Mucosa of rectum (tissue), 2 donors: ENCODE measurements around the gene FOS.

Source experiments
- H3K27ac ChIP-seq, 2 donors: one replicate each; pipeline ENCODE4 v1.7.0; 2013; ENCODE audit warnings: inconsistent platforms in 2 of 2, low read depth in 2 of 2, low read length in 2 of 2
- H3K27me3 ChIP-seq, 2 donors: one replicate each; pipeline ENCODE4 v1.7.0; 2013; ENCODE audit warnings: low read length in 2 of 2; ENCODE audit not compliant: control insufficient read depth in 2 of 2, insufficient read depth in 2 of 2
- H3K36me3 ChIP-seq, 2 donors: one replicate each; pipeline ENCODE4 v1.7.0; 2013; ENCODE audit warnings: low read length in 2 of 2; ENCODE audit not compliant: control insufficient read depth in 2 of 2, insufficient read depth in 2 of 2
- H3K4me1 ChIP-seq, 2 donors: one replicate each; pipeline ENCODE4 v1.7.0; 2013; ENCODE audit warnings: low read length in 2 of 2, mild to moderate bottlenecking in 1 of 2; ENCODE audit not compliant: control insufficient read depth in 2 of 2, insufficient read depth in 2 of 2
- H3K4me3 ChIP-seq, 2 donors: one replicate each; pipeline ENCODE4 v1.7.0; 2013; ENCODE audit warnings: low read length in 2 of 2
- H3K9ac ChIP-seq, 2 donors: one replicate each; pipeline ENCODE4 v1.7.0; 2013; ENCODE audit warnings: low read length in 2 of 2, low read depth in 1 of 2, mild to moderate bottlenecking in 1 of 2
- H3K9me3 ChIP-seq, 2 donors: one replicate each; pipeline ENCODE4 v1.7.0; 2013; ENCODE audit warnings: low read length in 2 of 2; ENCODE audit not compliant: control insufficient read depth in 2 of 2
- donor health status: healthy.
- donor health status: Normal muscosa, but diverticular disease.

The FOS gene

GRCh38 chr14:75275598-75275997 lies 3.0 kb upstream of the FOS start:
- Histone ChIP-seq H3K36me3 (peaks cover 8 to 9% of the 10 kb centered on the region in 2 donors), H3K4me3 (no peak overlapping the region), H3K9me3 (no peaks in the 10 kb centered on the region), H3K9ac (no peak overlapping the region), H3K27ac (peak overlapping the region in 1 of 2 donors; percentile 27), H3K4me1 (peaks cover 47 to 49% of the 10 kb centered on the region in 2 donors), H3K27me3 (no peaks in the 10 kb centered on the region)

- Histone ChIP-seq H3K4me3 (peak overlapping the region; percentile 89 to 90), H3K27ac (peak overlapping the region; percentile 98), H3K9me3 (no peaks in the 10 kb centered on the region), H3K9ac (peak overlapping the region; percentile 87 to 97), H3K4me1 (peaks cover 50 to 61% of the 10 kb centered on the region in 2 donors), H3K36me3 (peaks cover 15 to 18% of the 10 kb centered on the region in 2 donors), H3K27me3 (no peaks in the 10 kb centered on the region)
Measured at GRCh38 chr14:75277008-75277814, 1.4 kb upstream of the FOS start.

GRCh38 chr14:75277815-75278421 lies 710 bp upstream of the FOS start:
- peak overlapping the region; percentile 98 for H3K27ac ChIP-seq
- peak overlapping the region; percentile 87 to 97 for H3K9ac ChIP-seq
- peaks cover 15 to 18% of the 10 kb centered on the region in 2 donors for H3K36me3 ChIP-seq
- H3K27me3 ChIP-seq, result no peaks in the 10 kb centered on the region
- H3K4me3 ChIP-seq, result peak overlapping the region; percentile 89 to 90
- H3K9me3 ChIP-seq, result no peaks in the 10 kb centered on the region
- H3K4me1 ChIP-seq, result peaks cover 50 to 61% of the 10 kb centered on the region in 2 donors

- H3K36me3 ChIP-seq, result peaks cover 15 to 18% of the 10 kb centered on the region in 2 donors
- no peaks in the 10 kb centered on the region for H3K9me3 ChIP-seq
- peak overlapping the region; percentile 85 to 96 for H3K9ac ChIP-seq
- H3K27me3 ChIP-seq, result no peaks in the 10 kb centered on the region
- H3K4me3 ChIP-seq, result peak overlapping the region; percentile 89
- H3K27ac ChIP-seq, result peak overlapping the region; percentile 93 to 98
- peaks cover 56 to 69% of the 10 kb centered on the region in 2 donors for H3K4me1 ChIP-seq
Measured at GRCh38 chr14:75279153-75279762, 630 bp downstream of the FOS start.

GRCh38 chr14:75279763-75280290 lies 1.2 kb downstream of the FOS start:
- H3K27ac ChIP-seq, result peak overlapping the region; percentile 93 to 98
- H3K4me3 ChIP-seq, result peak overlapping the region; percentile 89
- no peaks in the 10 kb centered on the region for H3K9me3 ChIP-seq
- H3K27me3 ChIP-seq, result no peaks in the 10 kb centered on the region
- peak overlapping the region; percentile 85 to 96 for H3K9ac ChIP-seq
- peaks cover 57 to 66% of the 10 kb centered on the region in 2 donors for H3K4me1 ChIP-seq
- H3K36me3 ChIP-seq, result peaks cover 15 to 18% of the 10 kb centered on the region in 2 donors

GRCh38 chr14:75280291-75280830 lies 1.7 kb downstream of the FOS start:
- peaks cover 15 to 18% of the 10 kb centered on the region in 2 donors for H3K36me3 ChIP-seq
- peak overlapping the region; percentile 93 to 98 for H3K27ac ChIP-seq
- no peaks in the 10 kb centered on the region for H3K9me3 ChIP-seq
- H3K4me1 ChIP-seq, result peaks cover 54 to 61% of the 10 kb centered on the region in 2 donors
- no peaks in the 10 kb centered on the region for H3K27me3 ChIP-seq
- H3K4me3 ChIP-seq, result peak overlapping the region; percentile 89
- H3K9ac ChIP-seq, result peak overlapping the region in 1 of 2 donors; percentile 96

- no peaks in the 10 kb centered on the region for H3K27me3 ChIP-seq
- peak overlapping the region; percentile 0 to 96 for H3K9ac ChIP-seq
- H3K4me1 ChIP-seq, result peaks cover 49 to 60% of the 10 kb centered on the region in 2 donors
- no peaks in the 10 kb centered on the region for H3K9me3 ChIP-seq
- peaks cover 15 to 18% of the 10 kb centered on the region in 2 donors for H3K36me3 ChIP-seq
- H3K27ac ChIP-seq, result peak overlapping the region; percentile 93 to 98
- peak overlapping the region; percentile 89 for H3K4me3 ChIP-seq
Measured at GRCh38 chr14:75280831-75281653, 2.4 kb downstream of the FOS start.

- no peaks in the 10 kb centered on the region for H3K27me3 ChIP-seq
- peaks cover 15 to 18% of the 10 kb centered on the region in 2 donors for H3K36me3 ChIP-seq
- H3K9me3 ChIP-seq, result no peaks in the 10 kb centered on the region
- peak overlapping the region; percentile 89 for H3K4me3 ChIP-seq
- H3K9ac ChIP-seq, result peak overlapping the region; percentile 0 to 96
- peak overlapping the region in 1 of 2 donors; percentile 93 for H3K27ac ChIP-seq
- peaks cover 43 to 54% of the 10 kb centered on the region in 2 donors for H3K4me1 ChIP-seq
Measured at GRCh38 chr14:75281654-75282019, 3.0 kb downstream of the FOS start.

GRCh38 chr14:75282170-75282554 lies 3.5 kb downstream of the FOS start:
- Histone ChIP-seq H3K9ac (peak overlapping the region in 1 of 2 donors; percentile 36), H3K27ac (peak overlapping the region; percentile 88 to 91)

More at GRCh38 chr14:75282170-75282554, 3.5 kb downstream of the FOS start:
- Histone ChIP-seq H3K9me3 (no peaks in the 10 kb centered on the region), H3K4me3 (no peak overlapping the region), H3K4me1 (peaks cover 40 to 52% of the 10 kb centered on the region in 2 donors), H3K27me3 (no peaks in the 10 kb centered on the region), H3K36me3 (peaks cover 15 to 18% of the 10 kb centered on the region in 2 donors)
